GM21381 (cell line): ENCODE results near the gene SERPINE1.

ENCODE experiments used
- ATAC-seq: cut with Tn5 transposase; IDR thresholded peaks from one replicate; pipeline ENCODE4 v1.9.1; 2021; ENCODE audit warnings: mild to moderate bottlenecking, moderate library complexity; ENCODE audit not compliant: unreplicated experiment

Gene SERPINE1

GRCh38 chr7:101151908-101152651 lies 25.2 kb downstream of the SERPINE1 start:
- no peak for ATAC-seq

- ATAC-seq, result peak; percentile 79
These were observed 27.2 kb downstream of the SERPINE1 start, which contains the start of gene AP1S1 for GRCh38 chr7:101153969-101154692. AP1S1 (plus strand) TSS chr7:101154476; CDS start chr7:101154515, 39 bp downstream.

GRCh38 chr7:101154693-101155102 lies 27.8 kb downstream of the SERPINE1 start:
- no peak for ATAC-seq

- ATAC-seq, result no peak
These were observed 28.4 kb downstream of the SERPINE1 start for GRCh38 chr7:101155303-101155702.

GRCh38 chr7:101156277-101156676 lies 29.4 kb downstream of the SERPINE1 start:
- ATAC-seq, result no peak

GRCh38 chr7:101156866-101157589 lies 30.1 kb downstream of the SERPINE1 start:
- no peak for ATAC-seq

- ATAC-seq, result no peak
These were observed 33.1 kb downstream of the SERPINE1 start for GRCh38 chr7:101159696-101160674.

- no peak for ATAC-seq
These were observed 34.0 kb downstream of the SERPINE1 start for GRCh38 chr7:101160910-101161309.

GRCh38 chr7:101161692-101162471 lies 35.0 kb downstream of the SERPINE1 start:
- no peak for ATAC-seq

GRCh38 chr7:101162551-101163278 lies 35.8 kb downstream of the SERPINE1 start:
- ATAC-seq, result no peak

GRCh38 chr7:101163279-101164070 lies 36.6 kb downstream of the SERPINE1 start:
- ATAC-seq, result no peak

GRCh38 chr7:101164071-101164840 lies 37.4 kb downstream of the SERPINE1 start:
- no peak for ATAC-seq

GRCh38 chr7:101165075-101165957 lies 38.4 kb downstream of the SERPINE1 start, which contains the start of gene VGF:
VGF (minus strand) TSS chr7:101165569; CDS start chr7:101164843, 726 bp downstream.
- ATAC-seq, result peak; percentile 58

GRCh38 chr7:101165958-101166647 lies 39.2 kb downstream of the SERPINE1 start:
- ATAC-seq, result no peak

- no peak for ATAC-seq
These were observed 39.7 kb downstream of the SERPINE1 start for GRCh38 chr7:101166648-101166908.
